Calu3 (cell line): ENCODE results near the gene RHOF. TPM values are rescaled to one million over a fixed set of nuclear protein-coding genes. Genes with fewer than 3 reads are reported as not detected.

Experiments
- BruUV-seq: library from RNA; stranded (reverse); fragments of 400-500 nt; replicated peaks from 2 replicates; lab custom pipeline; 2021; lab: Mats Ljungman, UMichigan
- CTCF ChIA-PET: fragments of 300-600 bp; sonication (Branson Sonifier 250); formaldehyde crosslinking; loops from one replicate; lab custom pipeline; 2022; ENCODE audit warnings: antibody characterized with exemption; lab: Charles Lee
- DNase-seq: peaks from one replicate; pipeline ENCODE4 v3.0.0; 2022
- H3K27ac Mint-ChIP-seq: one replicate; pipeline ENCODE4 v1.8.0; 2022; ENCODE audit warnings: mixed read lengths; ENCODE audit not compliant: unreplicated experiment
- H3K27me3 Mint-ChIP-seq: one replicate; pipeline ENCODE4 v1.8.0; 2022; ENCODE audit warnings: mixed read lengths; ENCODE audit not compliant: unreplicated experiment
- H3K36me3 Mint-ChIP-seq: one replicate; pipeline ENCODE4 v1.8.0; 2022; ENCODE audit warnings: mild to moderate bottlenecking, moderate library complexity, mixed read lengths; ENCODE audit not compliant: insufficient read depth, unreplicated experiment
- H3K4me1 Mint-ChIP-seq: one replicate; pipeline ENCODE4 v1.8.0; 2022; ENCODE audit warnings: mild to moderate bottlenecking, low read depth, mixed read lengths; ENCODE audit not compliant: unreplicated experiment
- H3K4me3 Mint-ChIP-seq: one replicate; pipeline ENCODE4 v1.8.0; 2022; ENCODE audit warnings: mild to moderate bottlenecking, low read depth, moderate library complexity, mixed read lengths; ENCODE audit not compliant: unreplicated experiment
- H3K9me3 Mint-ChIP-seq: one replicate; pipeline ENCODE4 v1.8.0; 2022; ENCODE audit warnings: low read depth, mixed read lengths; ENCODE audit not compliant: unreplicated experiment
- CTCF ChIP-seq: fragments of 200-600 bp; IDR thresholded peaks from one replicate; pipeline ENCODE4 v1.8.0; 2022; ENCODE audit warnings: antibody characterized with exemption; ENCODE audit not compliant: unreplicated experiment
- intact Hi-C: fragments of 100-400 bp; cut with micrococcal nuclease; formaldehyde crosslinking; loops from one replicate; pipeline ENCODE4 v1.10.0; 2022; ENCODE audit not compliant: unreplicated experiment
- total RNA-seq: library from RNA; stranded (reverse); gene quantifications from 2 replicates; pipeline ENCODE4 v1.2.3, GENCODE V29; 2022

RHOF gene
- total RNA-seq, 1 experiment from 2014 or later: 73.9 TPM

- no peaks in the 10 kb centered on the region for H3K27me3 Mint-ChIP-seq
- peaks cover 12% of the 10 kb centered on the region for H3K36me3 Mint-ChIP-seq
- H3K4me3 Mint-ChIP-seq: no peak overlapping the region
- no TSS peak for BruUV-seq
- H3K4me1 Mint-ChIP-seq: no peaks in the 10 kb centered on the region
- TF ChIP-seq CTCF: no peak
- CTCF ChIA-PET: no interaction called here
- H3K9me3 Mint-ChIP-seq: no peaks in the 10 kb centered on the region
- intact Hi-C loops: no loop called here
- no peak for DNase-seq
- no peak overlapping the region for H3K27ac Mint-ChIP-seq
Measured at GRCh38 chr12:121741743-121742142, 51.7 kb downstream of the RHOF start.

- DNase-seq: no peak
- Mint-ChIP-seq H3K9me3 (no peaks in the 10 kb centered on the region), H3K4me1 (no peaks in the 10 kb centered on the region), H3K27ac (no peak overlapping the region), H3K27me3 (no peaks in the 10 kb centered on the region), H3K36me3 (peaks cover 12% of the 10 kb centered on the region), H3K4me3 (no peak overlapping the region)
- TF ChIP-seq CTCF: no peak
- BruUV-seq: no TSS peak
- CTCF ChIA-PET: no interaction called here
- intact Hi-C loops: no loop called here
Measured at GRCh38 chr12:121740847-121741246, 52.6 kb downstream of the RHOF start.

- Mint-ChIP-seq H3K27ac (no peak overlapping the region), H3K36me3 (no peaks in the 10 kb centered on the region), H3K4me3 (no peak overlapping the region), H3K27me3 (no peaks in the 10 kb centered on the region), H3K4me1 (no peaks in the 10 kb centered on the region), H3K9me3 (no peaks in the 10 kb centered on the region)
- DNase-seq: no peak
- TF ChIP-seq CTCF: no peak
- CTCF ChIA-PET: interaction anchor here (0.7 kb wide), 1 partner anchor 454 kb away, joined by 3 read pairs; no protein-coding TSS in a partner anchor
- no TSS peak for BruUV-seq
- intact Hi-C loops: no loop called here
Measured at GRCh38 chr12:121738340-121738858, 55.1 kb downstream of the RHOF start.

- H3K27me3 Mint-ChIP-seq: no peaks in the 10 kb centered on the region
- no peak overlapping the region for H3K4me3 Mint-ChIP-seq
- H3K36me3 Mint-ChIP-seq: no peaks in the 10 kb centered on the region
- no peaks in the 10 kb centered on the region for H3K4me1 Mint-ChIP-seq
- no TSS peak for BruUV-seq
- H3K27ac Mint-ChIP-seq: no peak overlapping the region
- no peak for TF ChIP-seq CTCF
- no peaks in the 10 kb centered on the region for H3K9me3 Mint-ChIP-seq
- intact Hi-C loops: no loop called here
- DNase-seq: no peak
- CTCF ChIA-PET: interaction anchor here (1.2 kb wide), 1 partner anchor 9 kb away, joined by 6 read pairs; no protein-coding TSS in a partner anchor
Measured at GRCh38 chr12:121733849-121734248, 59.6 kb downstream of the RHOF start.
